Keratinocyte (primary cell): ENCODE data around the gene CRTAP.

Experiments
- CTCF ChIP-seq, 3 experiments: IDR thresholded peaks in 1 of 3; conservative IDR thresholded peaks in 1 of 3; optimal IDR thresholded peaks in 1 of 3; 2 replicates in 2 of 3; 3 replicates in 1 of 3; pipeline versions ENCODE3 to v1.5.1; 2011; ENCODE audit warnings: low read length in 3 of 3, mild to moderate bottlenecking in 3 of 3, moderate library complexity in 2 of 3, control low read depth in 1 of 3, inconsistent platforms in 1 of 3; ENCODE audit not compliant: insufficient read depth in 2 of 3; ENCODE audit errors: extremely low read depth in 1 of 3
- EZH2 ChIP-seq: IDR thresholded peaks from one replicate; pipeline ENCODE4 v1.6.1; 2012; ENCODE audit warnings: inconsistent platforms, mild to moderate bottlenecking, low read length, moderate library complexity

- no peak for TF ChIP-seq EZH2
- no peak for TF ChIP-seq CTCF (optimal IDR thresholded peaks at IDR 0.05 in 1 of 3, IDR thresholded peaks at IDR 0.05 in 1 of 3, conservative IDR thresholded peaks at IDR 0.05 in 1 of 3; ENCODE audit: extremely low read depth in 1 of 3, insufficient read depth in 2 of 3, low read length in 3 of 3)
Measured at GRCh38 chr3:33113772-33114621, at the start of gene CRTAP.
